Vagina (tissue), 2 donors: ENCODE measurements around the gene TKFC.

Source experiments
- CTCF ChIP-seq, 3 experiments: fragments of 450-650 bp in 2 of 3; fragments of 200-600 bp in 1 of 3; sonication (generic) in 1 of 3; IDR thresholded peaks; one replicate each; pipeline ENCODE4 v1.5.1; 2017 to 2019; ENCODE audit warnings: antibody characterized with exemption in 3 of 3, mild to moderate bottlenecking in 2 of 3, moderate library complexity in 2 of 3
- POLR2AphosphoS5 ChIP-seq, 2 donors: sonication (generic); formaldehyde crosslinking; IDR thresholded peaks; one replicate each; pipeline ENCODE4 v1.9.0; 2017; ENCODE audit warnings: antibody characterized with exemption in 2 of 2, mild to moderate bottlenecking in 2 of 2, low read depth in 1 of 2; ENCODE audit not compliant: insufficient read depth in 1 of 2

DNA sequence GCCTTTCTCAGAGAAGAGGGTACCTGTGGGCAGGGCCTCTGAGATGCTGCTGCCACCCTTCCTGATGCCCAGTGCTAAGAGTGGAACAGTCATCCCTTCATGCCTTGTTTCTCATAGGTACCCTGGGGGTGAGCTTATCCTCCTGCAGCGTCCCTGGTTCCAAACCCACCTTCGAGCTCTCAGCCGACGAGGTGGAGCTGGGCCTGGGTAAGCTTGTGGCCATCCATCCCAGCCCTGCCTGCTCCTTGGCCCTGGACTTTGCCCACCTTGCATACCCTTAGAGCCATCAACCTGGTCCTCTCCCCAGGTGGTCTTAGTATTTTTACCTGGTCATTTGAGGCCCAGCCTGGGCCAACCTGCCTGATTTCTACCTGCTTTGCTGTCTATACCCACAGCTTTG, 8.7 kb downstream of the TKFC start:
- TF ChIP-seq CTCF (IDR thresholded peaks at IDR 0.05) (no peak), POLR2AphosphoS5 (IDR thresholded peaks at IDR 0.05; ENCODE audit: insufficient read depth in 1 of 2, low read depth in 1 of 2) (no peak)
